ENCODE results near the gene ADCY9.
"Not testable (repeated sequence)": the region's sequence is repeated elsewhere in the genome, so short reads cannot be mapped to it uniquely, and the experiment has no call there.

ADCY9 gene

DNA sequence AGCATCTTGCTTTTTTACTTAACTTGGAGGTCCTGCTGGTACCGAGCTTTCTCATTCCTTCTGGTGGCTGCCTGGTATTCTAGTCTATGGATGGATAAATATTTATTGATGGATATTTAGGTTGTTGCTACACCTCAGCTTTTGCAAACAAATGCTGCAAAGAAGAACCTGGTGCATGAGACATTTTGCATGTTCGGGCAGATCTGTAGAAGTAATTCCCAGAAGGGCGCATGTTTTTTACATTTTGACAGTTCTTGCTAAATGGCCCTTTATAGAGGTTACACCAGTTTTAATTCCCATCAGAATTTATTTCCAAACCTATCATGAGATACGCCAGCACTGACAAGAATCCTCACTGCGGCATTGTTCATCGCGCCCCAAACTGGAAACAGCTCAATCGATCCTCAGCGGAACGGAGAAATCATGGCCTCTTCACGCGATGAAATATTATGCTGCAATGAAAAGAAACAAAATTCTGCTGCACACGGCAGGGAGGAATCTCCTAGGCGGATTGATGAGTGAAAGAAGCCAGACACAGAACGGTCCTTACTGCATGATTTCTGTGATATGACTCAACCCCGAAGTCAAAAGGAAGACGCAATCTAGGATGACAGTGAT is 167.8 kb downstream of the ADCY9 start:
- DNase-seq = no peak

DNA sequence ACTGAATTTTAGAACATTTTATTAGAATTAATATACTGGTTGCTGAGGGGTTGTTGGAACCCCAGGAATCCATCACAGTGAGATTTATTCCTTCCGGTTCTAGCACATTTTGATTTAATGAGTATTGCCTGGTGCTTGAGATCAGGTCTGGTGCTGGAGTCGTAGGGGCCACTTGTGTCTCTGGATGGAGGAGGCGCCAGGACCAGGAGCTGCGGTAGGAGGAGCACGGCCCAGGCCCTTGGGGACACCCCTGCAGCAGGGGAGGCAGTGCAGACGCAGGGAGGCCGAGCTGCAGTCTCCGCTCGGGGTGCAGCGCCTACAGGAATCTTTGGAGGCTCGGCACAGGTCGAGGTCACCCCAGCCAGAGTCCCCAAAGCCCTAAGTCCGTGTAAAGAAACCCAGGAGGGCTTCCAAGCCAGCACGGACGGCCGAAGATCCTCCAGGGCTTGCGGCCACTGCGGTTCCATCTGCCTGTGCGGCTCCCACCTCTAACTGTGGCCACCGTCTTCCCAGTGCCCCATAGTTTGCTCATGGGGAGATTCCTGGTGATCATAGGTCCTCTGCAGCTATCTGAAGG is 169.6 kb downstream of the ADCY9 start:
- no peak for DNase-seq

DNA sequence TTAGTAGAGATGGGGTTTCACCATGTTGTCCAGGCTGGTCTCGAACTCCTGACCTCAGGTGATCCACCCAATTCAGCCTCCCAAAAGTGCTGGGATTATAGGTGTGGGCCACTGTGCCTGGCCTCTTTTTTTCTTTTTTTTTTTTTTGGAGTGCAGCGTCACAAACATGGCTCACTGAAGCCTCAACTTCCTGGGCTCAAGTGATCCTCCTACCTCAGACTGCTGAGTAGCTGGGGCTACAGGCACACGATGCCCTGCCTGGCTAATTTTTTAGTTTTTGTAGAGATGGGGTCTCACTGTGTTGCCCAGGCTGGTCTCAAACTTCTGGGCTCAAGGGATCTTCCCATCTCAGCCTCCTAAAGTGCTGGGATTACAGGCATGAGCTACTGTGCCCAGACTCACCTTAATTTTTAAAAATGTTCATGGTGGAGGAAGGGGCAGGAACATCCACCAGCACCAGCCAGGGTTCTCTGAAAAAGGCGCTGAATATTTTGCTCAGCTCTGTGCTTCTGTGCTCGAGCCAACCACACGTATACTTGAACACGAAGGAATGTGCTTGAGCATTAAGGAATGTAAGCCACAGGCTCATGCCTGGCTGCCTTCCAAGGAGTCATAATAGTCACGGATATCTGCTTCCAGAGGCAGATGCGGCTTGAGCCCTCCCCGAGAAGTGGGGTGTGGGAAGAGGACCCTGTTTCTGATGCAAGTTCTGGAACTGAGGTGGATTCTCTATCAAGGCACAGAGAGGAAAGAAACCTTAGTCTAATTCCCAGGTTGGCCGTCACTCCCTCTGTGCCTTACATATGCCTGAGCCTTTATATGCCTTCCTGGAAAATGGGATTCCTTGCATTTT is 170.3 kb downstream of the ADCY9 start:
- DNase-seq = no peak

GRCh38 chr16:3944457-3944856 is 171.8 kb downstream of the ADCY9 start:
- DNase-seq = not testable (repeated sequence)

DNA sequence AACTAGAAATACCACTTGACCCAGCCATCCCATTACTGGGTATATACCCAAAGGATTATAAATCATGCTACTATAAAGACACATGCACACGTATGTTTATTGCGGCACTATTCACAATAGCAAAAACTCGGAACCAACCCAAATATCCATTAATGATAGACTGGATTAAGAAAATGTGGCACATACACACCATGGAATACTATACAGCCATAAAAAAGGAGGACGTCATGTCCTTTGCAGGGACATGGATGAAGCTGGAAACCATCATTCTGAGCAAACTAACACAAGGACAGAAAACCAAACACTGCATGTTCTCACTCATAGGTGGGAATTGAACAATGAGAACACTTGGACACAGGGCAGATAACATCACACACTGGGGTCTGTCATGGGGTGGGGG is 174.1 kb downstream of the ADCY9 start:
- DNase-seq = not testable (repeated sequence)

- no peak for DNase-seq
Measured at GRCh38 chr16:3938843-3939624, 177.2 kb downstream of the ADCY9 start.

DNA sequence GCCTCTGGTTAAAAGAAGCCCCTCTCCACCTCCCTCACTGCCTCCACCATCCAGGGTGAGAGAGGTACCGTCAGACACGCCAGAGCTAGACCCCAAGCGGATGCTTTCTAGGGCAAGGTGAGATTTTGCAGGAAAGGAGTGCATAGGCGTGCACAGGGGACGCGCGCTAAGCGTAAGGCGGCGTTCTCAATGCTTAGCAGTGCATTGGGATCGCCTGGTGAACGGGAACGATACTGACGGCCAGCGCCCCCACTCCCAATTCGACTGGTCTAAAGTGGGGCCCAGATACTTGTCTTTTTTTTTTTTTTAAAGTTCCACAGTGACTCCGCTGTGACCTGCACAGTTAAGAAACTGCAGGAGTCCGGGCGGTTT is 177.8 kb downstream of the ADCY9 start:
- DNase-seq = no peak

GRCh38 chr16:3937066-3937875 is 179.0 kb downstream of the ADCY9 start:
- DNase-seq = no peak

GRCh38 chr16:3935921-3936320 is 180.3 kb downstream of the ADCY9 start:
- no peak for DNase-seq

DNA sequence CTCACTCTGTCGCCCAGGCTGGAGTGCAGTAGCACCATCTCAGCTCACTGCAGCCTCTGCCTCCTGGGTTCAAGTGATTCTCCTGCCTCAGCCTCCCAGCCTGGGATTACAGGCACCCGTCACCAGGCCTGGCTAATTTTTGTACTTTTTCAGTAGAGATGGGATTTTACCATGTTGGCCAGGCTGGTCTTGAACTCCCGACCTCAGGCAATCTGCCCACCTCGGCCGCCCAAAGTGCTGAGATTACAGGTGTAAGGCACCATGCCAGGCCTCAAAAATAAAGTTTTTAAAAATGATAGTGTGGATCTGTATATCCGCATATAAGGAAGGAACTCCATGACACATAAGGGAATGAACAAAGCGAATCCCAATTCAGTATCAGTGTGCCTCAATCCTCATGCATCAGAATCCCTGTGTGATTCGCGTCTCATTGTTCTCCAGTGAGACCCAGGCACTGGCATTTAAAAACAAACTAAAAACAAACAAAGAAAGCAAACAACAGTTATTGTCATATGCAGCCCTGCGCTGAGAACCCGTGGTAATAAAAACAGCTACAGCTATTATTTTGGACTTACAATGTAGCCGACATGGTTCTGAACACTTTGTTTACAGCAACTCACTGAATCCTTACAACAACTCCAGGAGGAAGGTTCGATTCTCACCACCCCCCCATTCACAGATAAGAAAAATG is 181.6 kb downstream of the ADCY9 start:
- no peak for DNase-seq

- not testable (repeated sequence) for DNase-seq
Measured at GRCh38 chr16:3927147-3927546, 189.1 kb downstream of the ADCY9 start.

- no peak for DNase-seq
Measured at GRCh38 chr16:3924763-3925162, 191.5 kb downstream of the ADCY9 start.

DNA sequence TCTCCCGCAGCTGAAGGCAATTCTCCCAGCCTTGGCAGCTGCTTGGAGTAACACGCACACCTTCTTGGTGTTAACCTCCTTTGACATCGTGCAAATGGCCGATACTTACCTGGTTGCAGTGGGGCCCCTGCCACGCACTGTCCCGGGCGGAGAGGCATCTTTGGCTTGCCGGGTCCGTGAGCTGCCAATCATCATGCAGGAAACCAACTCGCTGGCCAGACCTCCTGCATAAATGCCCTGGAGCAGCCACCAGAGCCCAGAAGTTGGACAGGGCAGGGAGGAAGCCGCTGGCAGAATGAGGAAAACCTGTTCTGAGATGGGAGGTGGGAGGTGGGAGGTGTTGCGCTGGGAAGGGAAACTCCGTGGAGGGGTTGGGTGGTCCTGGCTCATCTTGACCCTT is 194.0 kb downstream of the ADCY9 start:
- DNase-seq = no peak

- DNase-seq = no peak
Measured at GRCh38 chr16:3920206-3920605, 196.0 kb downstream of the ADCY9 start.

DNA sequence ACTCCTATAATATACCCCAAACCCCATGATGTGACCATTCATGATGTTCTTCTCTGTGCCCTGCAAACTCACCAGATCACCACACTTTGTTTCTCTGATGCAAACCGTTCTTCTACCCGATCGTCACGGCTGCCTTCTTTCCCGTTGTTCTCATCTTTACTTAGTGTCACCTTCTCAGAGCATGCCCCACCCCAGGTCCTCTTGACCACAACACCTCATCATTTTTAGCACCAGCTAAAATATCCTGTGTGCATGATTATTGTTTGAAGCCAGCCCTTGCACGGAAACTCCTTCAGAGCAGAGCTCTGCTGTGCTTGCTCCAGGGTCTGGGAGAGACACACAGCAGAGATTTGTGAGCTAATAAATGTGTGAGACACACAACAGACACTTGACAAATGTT is 196.8 kb downstream of the ADCY9 start:
- no peak for DNase-seq

DNA sequence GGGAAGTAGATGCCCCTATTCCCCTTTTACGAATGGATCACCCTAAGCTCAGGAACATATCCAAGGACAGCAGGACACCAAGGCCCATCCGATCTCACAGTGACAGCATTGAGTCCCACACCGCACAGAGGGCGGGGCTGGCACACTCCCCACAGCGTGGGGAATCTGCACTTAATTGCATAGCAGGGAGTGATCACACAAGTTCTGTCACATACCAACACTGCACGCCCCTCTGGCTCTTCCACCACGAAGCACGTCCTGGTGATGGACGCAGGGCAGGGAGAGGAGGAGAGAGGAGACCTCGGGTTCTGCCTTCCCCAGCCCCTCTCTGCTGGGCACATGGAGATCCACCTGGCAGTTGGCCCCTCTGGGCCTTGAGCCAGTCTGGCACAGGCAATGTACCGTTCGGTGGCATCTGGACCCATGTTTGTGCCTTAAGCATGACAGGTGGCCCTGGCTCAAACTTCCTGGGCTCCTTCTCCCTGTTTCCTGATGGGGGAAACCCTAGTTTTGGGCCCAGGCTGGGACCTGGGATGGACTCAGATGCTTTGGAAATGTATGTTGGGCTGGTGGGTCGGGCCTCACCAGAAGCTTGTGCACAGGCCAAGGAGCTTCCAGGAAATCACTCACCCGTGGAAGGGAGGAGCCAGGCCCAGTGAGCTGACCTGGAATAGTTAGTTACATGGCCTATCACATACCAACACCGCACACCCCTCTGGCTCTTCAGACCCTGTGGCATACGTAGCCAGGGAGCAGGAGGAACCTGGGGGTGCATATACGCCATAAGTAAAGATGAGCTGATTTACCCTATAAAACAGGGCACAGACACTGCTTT is 200.6 kb downstream of the ADCY9 start:
- DNase-seq = no peak

- no peak for DNase-seq
Measured at GRCh38 chr16:3912897-3913296, 203.3 kb downstream of the ADCY9 start.
